Activated gamma-delta T cell treated with Interleukin-2 at 50 U/mL for 16 hours (primary cell): ENCODE results near the gene MAD2L1BP.
A peak's percentile ranks its signal among the peaks of the same experiment; 100 is the strongest.
"Not testable (repeated sequence)": the region's sequence is repeated elsewhere in the genome, so short reads cannot be mapped to it uniquely, and the experiment has no call there.

Experiments used
- DNase-seq: peaks from one replicate; pipeline ENCODE4 v3.0.0-alpha.2; 2020

The MAD2L1BP gene

DNA sequence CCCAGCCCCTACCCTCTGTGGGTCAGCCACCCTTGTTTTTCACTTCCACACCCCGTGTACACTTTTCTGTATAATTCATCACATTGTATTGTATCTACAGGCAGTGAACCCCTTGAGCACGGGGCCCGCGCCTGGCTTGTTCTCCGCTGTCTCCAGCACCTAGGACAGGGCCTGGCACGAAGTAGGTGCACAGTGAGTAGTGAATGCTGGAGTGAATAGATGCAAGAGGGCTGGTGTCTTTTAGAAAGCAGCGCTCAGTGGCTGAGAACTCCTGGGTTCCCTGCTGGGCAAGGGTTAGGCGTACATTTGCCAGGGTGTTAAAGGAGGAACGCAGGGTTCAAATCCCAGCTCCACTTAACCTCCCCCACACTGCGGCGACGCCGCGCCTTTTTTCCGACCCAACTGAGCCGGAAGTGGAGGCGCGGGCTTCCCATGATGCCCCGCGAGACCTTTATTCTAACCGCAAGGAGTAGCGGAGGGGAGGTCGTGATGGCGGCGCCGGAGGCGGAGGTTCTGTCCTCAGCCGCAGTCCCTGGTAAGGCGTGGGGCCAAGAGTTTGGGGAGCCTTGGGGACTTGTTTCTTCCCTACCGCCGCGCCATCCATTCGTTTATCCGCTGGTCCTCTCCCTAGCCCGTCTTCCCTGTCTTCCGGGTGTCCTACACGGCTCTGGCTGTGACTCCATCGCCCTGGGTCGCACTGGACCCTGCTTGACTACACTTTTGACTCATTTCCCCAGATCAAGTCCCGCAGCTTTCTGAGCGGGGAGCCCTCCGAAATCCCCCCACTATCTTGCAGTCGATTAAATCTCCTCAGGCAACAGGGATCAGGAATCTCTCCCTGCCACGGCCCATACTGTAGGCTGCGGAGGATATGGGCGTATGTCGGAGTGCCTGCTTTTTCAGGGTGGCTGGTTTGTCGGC, at the start of gene MAD2L1BP:
MAD2L1BP (plus strand) TSS at position 454 of the 921 bp plus-strand sequence; CDS start at position 490, 36 bp downstream.
- peak; percentile 80 for DNase-seq

GRCh38 chr6:43588194-43588593, 47.4 kb upstream of the MAD2L1BP start:
- DNase-seq, result no peak

DNA sequence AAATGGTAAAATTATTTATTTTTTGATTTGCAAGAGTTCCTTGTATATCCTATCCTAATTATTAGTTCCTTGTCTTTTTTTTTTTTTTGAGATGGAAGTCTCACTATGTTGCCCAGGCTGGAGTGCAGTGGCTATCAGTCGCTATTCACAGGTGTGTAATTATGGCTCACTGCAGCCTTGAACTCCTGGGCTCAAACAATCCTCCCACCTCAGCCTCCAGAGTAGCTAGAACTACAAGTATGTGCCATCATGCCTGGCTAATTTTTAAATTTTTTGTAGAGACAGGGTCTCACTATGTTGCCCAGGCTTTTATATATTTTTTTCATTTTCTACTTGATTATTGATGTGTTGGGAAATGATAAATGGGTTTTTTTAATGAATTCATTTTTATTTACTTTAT, 46.1 kb upstream of the MAD2L1BP start:
- DNase-seq, result not testable (repeated sequence)

DNA sequence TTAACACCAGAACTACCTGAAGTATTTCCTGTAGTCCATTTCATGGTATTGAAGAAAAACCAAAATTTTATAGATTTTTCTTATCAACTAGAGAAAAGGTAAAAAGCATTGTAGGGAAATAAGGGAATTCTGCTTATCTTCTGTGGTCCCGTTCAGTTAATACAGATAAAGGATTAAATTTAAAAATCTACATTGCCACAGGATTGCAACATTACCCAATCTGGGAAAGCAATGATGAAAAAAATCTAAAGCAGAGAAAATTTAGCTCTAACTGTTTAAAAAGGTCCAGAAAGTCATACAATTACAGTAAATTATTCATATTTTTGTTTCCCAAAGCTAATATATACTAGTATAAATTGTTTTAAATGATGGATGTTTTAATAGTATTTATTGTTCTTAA, 41.7 kb upstream of the MAD2L1BP start:
- no peak for DNase-seq

DNA sequence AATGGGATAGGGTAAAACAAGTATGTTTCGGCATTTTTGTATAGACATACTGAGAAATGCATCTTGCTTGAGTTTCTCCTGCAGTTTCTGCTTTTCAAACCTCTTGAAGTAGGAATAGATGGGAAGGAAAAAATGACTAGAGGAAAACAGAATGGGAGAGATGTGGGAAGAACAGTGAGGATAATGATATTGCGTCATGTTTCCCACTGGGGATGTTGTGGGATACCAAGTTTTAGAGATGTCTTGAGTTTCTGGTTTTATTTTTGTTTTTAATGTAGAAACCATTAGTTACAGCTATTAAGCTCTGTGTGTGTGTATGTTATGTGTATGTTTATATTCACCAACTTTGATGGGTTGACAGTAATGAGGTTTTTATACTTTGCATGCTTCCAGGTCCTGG, 35.0 kb upstream of the MAD2L1BP start:
- DNase-seq, result no peak

DNA sequence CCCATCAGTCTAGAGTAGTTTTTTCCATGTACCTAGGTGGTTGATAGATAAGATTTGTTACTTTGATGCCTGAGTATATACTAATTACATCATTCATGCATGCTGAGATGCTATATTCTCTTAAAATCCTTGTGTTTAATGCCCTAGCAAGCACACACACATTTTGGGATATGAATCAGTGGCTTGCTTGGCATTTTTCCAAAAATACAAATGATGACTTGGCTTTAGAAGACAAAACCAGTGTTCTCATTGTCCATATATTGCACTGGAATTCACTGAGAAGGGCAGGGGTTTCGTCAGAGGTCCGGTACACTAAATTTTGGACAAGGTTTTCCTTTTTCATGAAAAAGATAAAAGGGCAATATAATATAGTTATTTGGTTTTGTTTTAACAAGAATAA, 31.5 kb upstream of the MAD2L1BP start:
- no peak for DNase-seq

- no peak for DNase-seq
Measured at GRCh38 chr6:43606019-43606418, 29.6 kb upstream of the MAD2L1BP start.

- peak; percentile 52 for DNase-seq
Measured at GRCh38 chr6:43608310-43608763, 27.3 kb upstream of the MAD2L1BP start.

- DNase-seq, result no peak
Measured at GRCh38 chr6:43608807-43609206, 26.8 kb upstream of the MAD2L1BP start.

DNA sequence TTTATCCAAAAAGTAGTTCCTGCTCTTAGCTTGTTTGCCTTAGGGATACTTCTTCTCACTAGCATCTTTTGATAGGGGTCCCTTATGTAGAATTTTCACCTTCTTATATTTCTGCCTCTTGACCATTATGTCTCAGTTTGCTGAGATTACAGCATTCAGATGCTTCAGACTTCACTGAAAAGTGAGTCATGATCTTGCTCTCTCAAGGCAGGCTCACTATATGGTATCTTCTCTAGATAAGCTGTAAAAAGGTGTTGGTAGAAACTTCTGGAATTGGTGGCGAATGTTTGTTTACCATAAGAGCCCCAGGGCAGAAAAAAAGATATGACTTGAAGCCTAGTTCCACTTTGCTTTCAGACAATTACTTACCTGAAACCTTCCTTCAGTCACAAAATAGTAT, 26.2 kb upstream of the MAD2L1BP start:
- no peak for DNase-seq

DNA sequence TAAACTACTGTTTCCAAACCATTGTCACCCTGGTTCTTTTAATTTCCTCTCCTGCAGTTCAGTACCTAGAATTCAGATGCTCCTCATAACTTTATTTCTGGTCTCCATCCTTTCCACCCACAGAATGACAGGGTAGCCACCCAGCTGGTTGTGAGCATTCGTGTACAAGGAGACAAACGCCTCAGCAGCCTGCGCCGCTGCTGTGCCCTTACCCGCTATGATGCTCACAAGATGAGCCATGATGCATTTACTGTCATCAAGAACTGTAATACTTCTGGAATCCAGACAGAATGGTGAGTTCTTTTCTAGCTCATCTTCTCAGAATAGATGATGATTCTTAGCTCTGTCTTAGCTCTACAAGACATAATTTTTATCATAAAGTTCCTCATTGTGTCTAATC, 25.2 kb upstream of the MAD2L1BP start:
- no peak for DNase-seq

- no peak for DNase-seq
Measured at GRCh38 chr6:43613721-43614395, 21.8 kb upstream of the MAD2L1BP start.

DNA sequence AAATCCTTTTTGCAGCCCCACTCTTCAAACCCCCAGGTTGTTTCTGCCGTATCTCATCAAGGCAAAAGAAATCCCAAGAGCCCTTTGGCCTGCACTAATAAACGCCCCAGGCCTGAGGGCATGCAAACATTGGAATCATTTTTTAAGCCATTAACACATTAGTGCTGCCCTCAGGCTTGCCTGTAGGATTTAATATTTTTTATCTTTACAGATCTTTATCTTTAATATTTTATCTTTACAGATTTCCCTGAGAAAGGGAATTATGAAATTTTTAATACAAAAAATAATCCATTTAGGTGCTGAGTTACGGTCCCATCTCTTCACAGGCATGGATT, 21.3 kb upstream of the MAD2L1BP start:
- DNase-seq, result no peak

DNA sequence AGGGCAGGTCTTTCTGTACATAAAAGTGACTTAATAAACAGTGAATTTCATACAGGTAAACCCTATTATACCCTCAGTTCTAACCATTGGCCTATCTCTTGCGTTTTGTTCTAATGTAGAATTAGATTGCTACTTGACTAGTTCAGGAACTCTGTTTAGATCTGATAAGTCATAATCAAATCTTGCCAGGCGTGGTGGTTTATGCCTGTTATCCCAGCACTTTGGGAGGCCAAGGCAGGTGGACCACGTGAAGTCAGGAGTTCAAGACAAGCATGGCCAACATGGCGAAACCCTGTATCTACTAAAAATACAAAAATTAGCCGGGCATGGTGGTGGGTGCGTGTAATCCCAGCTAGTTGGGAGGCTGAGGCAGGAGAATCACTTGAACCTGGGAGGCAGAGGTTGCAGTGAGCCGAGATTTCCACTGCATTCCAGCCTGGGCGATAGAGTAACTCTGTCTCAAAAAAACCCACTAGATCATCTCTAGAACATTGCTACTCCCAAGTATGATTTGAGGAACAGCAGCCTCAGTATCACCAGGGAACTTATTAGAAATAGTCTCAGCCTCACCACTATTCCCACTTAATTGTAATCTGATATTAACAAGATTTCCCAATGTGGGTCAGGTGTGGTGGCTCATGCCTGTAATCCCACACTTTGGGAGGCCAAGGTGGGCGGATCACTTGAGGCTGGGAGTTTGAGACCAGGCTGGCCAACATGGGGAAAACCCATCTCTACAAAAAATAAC, 18.7 kb upstream of the MAD2L1BP start:
- DNase-seq, result no peak

GRCh38 chr6:43621078-43621835, 14.4 kb upstream of the MAD2L1BP start:
- no peak for DNase-seq

GRCh38 chr6:43621836-43622180, 13.8 kb upstream of the MAD2L1BP start:
- no peak for DNase-seq

GRCh38 chr6:43622541-43622940, 13.1 kb upstream of the MAD2L1BP start:
- DNase-seq, result no peak

DNA sequence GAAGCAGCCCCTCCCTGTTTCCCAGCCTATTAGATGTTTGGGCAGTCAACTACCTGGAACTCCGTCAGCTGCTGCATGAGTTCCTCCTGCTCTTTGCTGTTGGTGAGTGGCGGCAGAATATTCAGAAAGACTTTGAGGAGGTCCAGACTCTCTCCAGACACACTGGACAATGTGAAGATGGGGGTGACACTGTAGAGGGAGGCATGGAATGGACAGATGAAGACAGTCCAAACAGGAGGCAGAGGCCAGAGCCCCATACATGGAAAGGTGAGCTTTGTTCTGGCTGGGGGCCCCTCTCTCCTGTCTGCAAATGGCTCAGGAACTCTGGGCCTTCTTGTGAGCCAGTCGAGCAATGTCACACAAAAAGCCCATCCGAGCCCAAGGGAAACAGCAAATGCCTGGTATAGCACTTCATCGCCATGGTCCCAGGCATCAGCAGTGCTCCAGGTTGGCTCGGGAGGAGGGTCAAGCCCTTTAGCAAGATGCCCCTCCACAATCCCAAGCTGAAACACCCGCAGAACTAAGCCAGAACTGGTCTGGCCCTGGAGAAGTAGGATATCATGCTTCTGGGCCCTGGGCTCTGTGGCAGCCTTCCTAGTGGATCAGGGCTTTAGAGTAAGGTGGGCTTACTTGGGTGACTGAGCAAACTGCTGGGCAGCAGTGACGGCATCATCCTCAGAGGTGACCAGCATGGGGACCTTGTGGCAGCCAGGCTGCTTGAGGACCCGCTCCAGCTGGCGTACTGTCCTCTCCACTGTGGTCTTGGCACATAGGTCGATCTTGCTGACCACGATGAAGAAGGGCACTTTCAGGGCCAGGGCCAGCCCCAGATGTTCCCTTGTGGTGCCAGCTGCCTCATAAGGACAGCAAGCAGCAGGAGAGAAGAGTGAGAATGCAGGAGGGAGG, 11.5 kb upstream of the MAD2L1BP start:
- DNase-seq, result no peak

DNA sequence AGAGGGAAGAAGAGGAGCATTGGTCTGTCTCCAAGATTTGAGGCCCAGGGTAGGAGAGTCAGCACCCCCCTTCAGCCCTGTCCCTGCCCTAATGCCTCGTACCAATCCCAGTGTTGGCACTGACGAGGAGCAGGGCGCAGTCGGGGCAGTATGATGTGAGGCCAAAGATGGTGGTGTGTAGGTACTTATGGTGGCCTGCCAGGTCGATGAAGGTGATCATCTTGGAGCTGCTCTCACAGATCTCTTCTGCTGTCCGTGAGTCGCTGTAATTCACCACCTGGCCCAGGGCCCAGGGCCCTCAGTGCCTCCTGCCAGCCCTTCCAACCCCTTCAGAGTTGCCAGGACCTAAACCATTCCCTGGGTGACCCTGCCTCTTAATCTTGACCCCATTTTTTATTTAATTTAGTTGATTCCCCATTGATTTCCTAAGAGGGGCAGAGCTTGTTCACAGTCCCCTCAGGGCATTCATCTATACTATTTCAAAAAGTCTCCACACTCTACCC, 10.8 kb upstream of the MAD2L1BP start:
- DNase-seq, result no peak

- no peak for DNase-seq
Measured at GRCh38 chr6:43625393-43625992, 10.1 kb upstream of the MAD2L1BP start.
